Liver (tissue), 10 donors: ENCODE measurements around the gene LCE2D. TPM values are rescaled to one million over a fixed set of nuclear protein-coding genes. Genes with fewer than 3 reads are reported as not detected.

ENCODE experiments used
- DNase-seq: peaks from one replicate; pipeline ENCODE4 v3.0.0-alpha.2; 2017; ENCODE audit warnings: low spot score
- H3K27ac ChIP-seq, 2 donors: one replicate each; pipeline ENCODE4 v1.7.0; 2013; ENCODE audit warnings: inconsistent platforms in 2 of 2, low read length in 2 of 2, control low read depth in 1 of 2, low read depth in 1 of 2, mild to moderate bottlenecking in 1 of 2
- H3K27me3 ChIP-seq, 4 donors: one replicate each; pipeline versions ENCODE4 v1.6.1 to v1.7.0; 2013; ENCODE audit warnings: low read length in 3 of 4, inconsistent platforms in 1 of 4, mild to moderate bottlenecking in 1 of 4, moderate library complexity in 1 of 4; ENCODE audit not compliant: control insufficient read depth in 4 of 4, insufficient read depth in 4 of 4
- H3K36me3 ChIP-seq, 4 donors: one replicate each; pipeline versions ENCODE4 v1.6.1 to v1.7.0; 2013; ENCODE audit warnings: low read length in 3 of 4, mild to moderate bottlenecking in 3 of 4, low read depth in 1 of 4, moderate library complexity in 1 of 4; ENCODE audit not compliant: control insufficient read depth in 4 of 4, insufficient read depth in 3 of 4
- H3K4me1 ChIP-seq, 4 donors: one replicate each; pipeline versions ENCODE4 v1.6.1 to v1.7.0; 2013; ENCODE audit warnings: low read length in 3 of 4, mild to moderate bottlenecking in 3 of 4, moderate library complexity in 1 of 4; ENCODE audit not compliant: control insufficient read depth in 4 of 4, insufficient read depth in 4 of 4
- H3K4me3 ChIP-seq, 3 donors: one replicate each; pipeline versions ENCODE4 v1.6.1 to v1.7.0; 2013; ENCODE audit warnings: low read length in 3 of 3, control low read depth in 1 of 3, low read depth in 1 of 3, mild to moderate bottlenecking in 1 of 3
- H3K9ac ChIP-seq, 2 donors: one replicate each; pipeline ENCODE4 v1.7.0; 2013; ENCODE audit warnings: low read length in 2 of 2, mild to moderate bottlenecking in 2 of 2, moderate library complexity in 2 of 2, control low read depth in 1 of 2, low read depth in 1 of 2
- H3K9me3 ChIP-seq, 4 donors: one replicate each; pipeline versions ENCODE4 v1.6.1 to v1.7.0; 2013; ENCODE audit warnings: low read length in 3 of 4; ENCODE audit not compliant: control insufficient read depth in 4 of 4
- EGR1 ChIP-seq, 2 donors: IDR thresholded peaks; 2 replicates each; pipeline ENCODE4 v1.6.1; 2016 to 2018; ENCODE audit warnings: antibody characterized with exemption in 2 of 2, low read depth in 2 of 2
- FOXA1 ChIP-seq: IDR thresholded peaks from 2 replicates; pipeline ENCODE4 v1.6.1; 2016; ENCODE audit warnings: antibody characterized with exemption
- HNF4G ChIP-seq: IDR thresholded peaks from 2 replicates; pipeline ENCODE4 v1.6.1; 2016; ENCODE audit warnings: antibody characterized with exemption
- JUND ChIP-seq, 2 donors: IDR thresholded peaks; 2 replicates each; pipeline ENCODE4 v1.6.1; 2016; ENCODE audit warnings: antibody characterized with exemption in 2 of 2
- REST ChIP-seq: IDR thresholded peaks from 2 replicates; pipeline ENCODE4 v1.6.1; 2016; ENCODE audit warnings: antibody characterized with exemption, mild to moderate bottlenecking
- SP1 ChIP-seq: IDR thresholded peaks from 2 replicates; pipeline ENCODE4 v1.6.1; 2018; ENCODE audit warnings: antibody characterized with exemption, mild to moderate bottlenecking
- TAF1 ChIP-seq: conservative IDR thresholded peaks from 2 replicates; pipeline ENCODE4 v1.6.1; 2016; ENCODE audit warnings: antibody characterized with exemption, mild to moderate bottlenecking
- YY1 ChIP-seq: IDR thresholded peaks from 2 replicates; pipeline ENCODE4 v1.6.1; 2016; ENCODE audit warnings: antibody characterized with exemption, mild to moderate bottlenecking
- WGBS: extraction: QIAGEN DNeasy Blood & Tissue Kit; methylation state at CpG from one replicate; pipeline ENCODE4 v1.1.7; 2013; 5-methylcytosine and 5-hydroxymethylcytosine counted together
- polyA plus RNA-seq, 2 donors: library from polyadenylated mRNA; stranded (reverse) in 1 of 2; unstranded in 1 of 2; fragments of 200-250 nt in 1 of 2; fragments of >200 nt in 1 of 2; fragmentation: Nextera tagmentation in 1 of 2; extraction: Ambion mirVana in 1 of 2; gene quantifications; one replicate each; pipeline versions ENCODE4 v1.2.1 to v1.2.3, GENCODE V29; 2013 to 2015
- small RNA-seq: library from RNA; depleted of rRNA; stranded (forward); fragments of <200 nt; gene quantifications from one replicate; pipeline ENCODE3, GENCODE V24; 2014
- total RNA-seq, 2 donors: library from RNA; depleted of rRNA; stranded (reverse); fragments of >200 nt; gene quantifications; one replicate each; pipeline ENCODE4 v1.2.3, GENCODE V29; 2014
- donor health status: healthy.
- donor health status: healthy.
- donor health status: healthy.
- donor health status: healthy.
- donor health status: healthy.

LCE2D gene
- total and polyA plus RNA-seq, 4 donors = not detected

- TF ChIP-seq REST = no peak
- no peak for TF ChIP-seq HNF4G
- no peak for TF ChIP-seq FOXA1
- TF ChIP-seq YY1 = no peak
- no peak for TF ChIP-seq SP1
- no peak for TF ChIP-seq EGR1 (IDR thresholded peaks at IDR 0.05; ENCODE audit: low read depth in 2 of 2)
- TF ChIP-seq JUND (IDR thresholded peaks at IDR 0.05) = no peak
- no peak for TF ChIP-seq TAF1
Measured at GRCh38 chr1:152707860-152708259, 44.7 kb downstream of the LCE2D start, which contains the start of gene LCE4A. Gene LCE4A, plus strand, starts transcription at chr1:152708160. Its CDS starts 916 bp downstream, at chr1:152709076.

More at GRCh38 chr1:152707860-152708259, 44.7 kb downstream of the LCE2D start, which contains the start of gene LCE4A:
- Histone ChIP-seq H3K4me1 (no peaks in the 10 kb centered on the region), H3K9me3 (peaks cover 0 to 4% (median 0%) of the 10 kb centered on the region in 4 donors), H3K9ac (no peak within 1 kb of the TSS), H3K27me3 (peaks cover 0 to 3% (median 0%) of the 10 kb centered on the region in 4 donors), H3K36me3 (no peaks in the 10 kb centered on the region), H3K4me3 (no peak within 1 kb of the TSS), H3K27ac (no peak within 1 kb of the TSS)
- no peak for DNase-seq
- WGBS = 89% methylated on average over 2 of the region's 2 CpGs

Small RNA genes lying within 50 kb of the gene (small RNA-seq; reads per million reads assigned to genes)
- gene LCE3A = not detected
- gene LCE3B = not detected

Other genes starting within 250 kb of the LCE2D start
- under 1 TPM in 1 of 2 donors, not detected in 1; 0.05 TPM for gene CRNN, start 249.1 kb upstream of the LCE2D start, total RNA-seq
- under 1 TPM in 1 of 2 donors, not detected in 1; 0.22 TPM for gene CRNN, start 249.1 kb upstream of the LCE2D start, polyA plus RNA-seq
- gene LCE5A, start 152.6 kb upstream of the LCE2D start, total RNA-seq = not detected
- not detected for gene LCE5A, start 152.6 kb upstream of the LCE2D start, polyA plus RNA-seq
- not detected for gene CRCT1, start 148.9 kb upstream of the LCE2D start, total RNA-seq
- gene CRCT1, start 148.9 kb upstream of the LCE2D start, polyA plus RNA-seq = not detected
- not detected for gene LCE3E, start 96.6 kb upstream of the LCE2D start, total RNA-seq
- gene LCE3E, start 96.6 kb upstream of the LCE2D start, polyA plus RNA-seq = not detected
- not detected for gene LCE3D, start 82.9 kb upstream of the LCE2D start, total RNA-seq
- not detected for gene LCE3D, start 82.9 kb upstream of the LCE2D start, polyA plus RNA-seq
- not detected for gene LCE3C, start 63.1 kb upstream of the LCE2D start, total RNA-seq
- not detected for gene LCE3C, start 63.1 kb upstream of the LCE2D start, polyA plus RNA-seq
- gene LCE3B, start 49.6 kb upstream of the LCE2D start, total RNA-seq = not detected
- gene LCE3B, start 49.6 kb upstream of the LCE2D start, polyA plus RNA-seq = not detected
- gene LCE3A, start 40.3 kb upstream of the LCE2D start, total RNA-seq = not detected
- gene LCE3A, start 40.3 kb upstream of the LCE2D start, polyA plus RNA-seq = not detected
- gene LCE2C, start 11.9 kb downstream of the LCE2D start, total RNA-seq = not detected
- not detected for gene LCE2C, start 11.9 kb downstream of the LCE2D start, polyA plus RNA-seq
- gene LCE2B, start 22.7 kb downstream of the LCE2D start, total RNA-seq = not detected
- gene LCE2B, start 22.7 kb downstream of the LCE2D start, polyA plus RNA-seq = not detected
- not detected for gene LCE2A, start 35.0 kb downstream of the LCE2D start, total RNA-seq
- gene LCE2A, start 35.0 kb downstream of the LCE2D start, polyA plus RNA-seq = not detected
- gene LCE4A, start 44.8 kb downstream of the LCE2D start, total RNA-seq = not detected
- gene LCE4A, start 44.8 kb downstream of the LCE2D start, polyA plus RNA-seq = not detected
- not detected for gene KPRP, start 94.6 kb downstream of the LCE2D start, total RNA-seq
- gene KPRP, start 94.6 kb downstream of the LCE2D start, polyA plus RNA-seq = not detected
- not detected for gene LCE1F, start 111.8 kb downstream of the LCE2D start, total RNA-seq
- not detected for gene LCE1F, start 111.8 kb downstream of the LCE2D start, polyA plus RNA-seq
- not detected for gene LCE1E, start 122.9 kb downstream of the LCE2D start, total RNA-seq
- not detected for gene LCE1E, start 122.9 kb downstream of the LCE2D start, polyA plus RNA-seq
- gene LCE1D, start 133.3 kb downstream of the LCE2D start, total RNA-seq = not detected
- not detected for gene LCE1D, start 133.3 kb downstream of the LCE2D start, polyA plus RNA-seq
- gene LCE1C, start 143.3 kb downstream of the LCE2D start, total RNA-seq = not detected
- gene LCE1C, start 143.3 kb downstream of the LCE2D start, polyA plus RNA-seq = not detected
- not detected for gene LCE1B, start 148.6 kb downstream of the LCE2D start, total RNA-seq
- gene LCE1B, start 148.6 kb downstream of the LCE2D start, polyA plus RNA-seq = not detected
- not detected for gene LCE1A, start 164.1 kb downstream of the LCE2D start, total RNA-seq
- gene LCE1A, start 164.1 kb downstream of the LCE2D start, polyA plus RNA-seq = not detected
- gene LCE6A, start 179.5 kb downstream of the LCE2D start, total RNA-seq = not detected
- gene LCE6A, start 179.5 kb downstream of the LCE2D start, polyA plus RNA-seq = not detected
- gene LCE7A, start 196.6 kb downstream of the LCE2D start, total RNA-seq = not detected
- gene LCE7A, start 196.6 kb downstream of the LCE2D start, polyA plus RNA-seq = not detected
- not detected for gene SMCP, start 214.9 kb downstream of the LCE2D start, total RNA-seq
- gene SMCP, start 214.9 kb downstream of the LCE2D start, polyA plus RNA-seq = not detected
- not detected for gene IVL, start 245.2 kb downstream of the LCE2D start, total RNA-seq
- gene IVL, start 245.2 kb downstream of the LCE2D start, polyA plus RNA-seq = under 1 TPM in 1 of 2 donors, not detected in 1; 0.02 TPM